ENCODE data around the gene CEACAM3. TPM values are rescaled to one million over a fixed set of nuclear protein-coding genes. Genes with fewer than 3 reads are reported as not detected.

The CEACAM3 gene
- total RNA-seq, 1 donor from 2014 or later: not detected

- peak; percentile 53 for DNase-seq (ENCODE audit: low spot score)
- Mint-ChIP-seq H3K36me3 (ENCODE audit: low read depth) (no peaks in the 10 kb centered on the region), H3K27me3 (ENCODE audit: insufficient read depth) (peaks cover 38% of the 10 kb centered on the region), H3K4me1 (ENCODE audit: low read depth) (peaks cover 4% of the 10 kb centered on the region), H3K4me3 (no peak overlapping the region), H3K9me3 (no peaks in the 10 kb centered on the region), H3K27ac (no peak overlapping the region)
- intact Hi-C loops (cut with micrococcal nuclease): loop anchor here (1.0 kb wide), 2 partner anchors 28 to 68 kb away; no protein-coding TSS in a partner anchor
Observed at GRCh38 chr19:41821003-41821735, 24.8 kb downstream of the CEACAM3 start.

GRCh38 chr19:41837981-41838708 is 41.8 kb downstream of the CEACAM3 start:
- Mint-ChIP-seq H3K4me3 (no peak overlapping the region), H3K27me3 (ENCODE audit: insufficient read depth) (peaks cover 22% of the 10 kb centered on the region), H3K27ac (no peak overlapping the region), H3K4me1 (ENCODE audit: low read depth) (no peaks in the 10 kb centered on the region), H3K36me3 (ENCODE audit: low read depth) (no peaks in the 10 kb centered on the region), H3K9me3 (no peaks in the 10 kb centered on the region)
- no peak for DNase-seq (ENCODE audit: low spot score)
- intact Hi-C loops (cut with micrococcal nuclease): loop anchor here (5.0 kb wide), 1 partner anchor 46 kb away; no protein-coding TSS in a partner anchor

GRCh38 chr19:41839211-41839610 is 42.8 kb downstream of the CEACAM3 start:
- Mint-ChIP-seq H3K4me1 (ENCODE audit: low read depth) (no peaks in the 10 kb centered on the region), H3K9me3 (no peaks in the 10 kb centered on the region), H3K36me3 (ENCODE audit: low read depth) (no peaks in the 10 kb centered on the region), H3K27me3 (ENCODE audit: insufficient read depth) (peaks cover 23% of the 10 kb centered on the region), H3K4me3 (no peak overlapping the region), H3K27ac (no peak overlapping the region)
- no peak for DNase-seq (ENCODE audit: low spot score)
- intact Hi-C loops (cut with micrococcal nuclease): loop anchor here (5.0 kb wide), 1 partner anchor 47 kb away; no protein-coding TSS in a partner anchor

- peaks cover 10% of the 10 kb centered on the region for H3K27me3 Mint-ChIP-seq (ENCODE audit: insufficient read depth)
- H3K4me3 Mint-ChIP-seq: no peak overlapping the region
- no peak overlapping the region for H3K27ac Mint-ChIP-seq
- intact Hi-C loops (cut with micrococcal nuclease): no loop called here
- H3K36me3 Mint-ChIP-seq (ENCODE audit: low read depth): no peaks in the 10 kb centered on the region
- no peaks in the 10 kb centered on the region for H3K4me1 Mint-ChIP-seq (ENCODE audit: low read depth)
- DNase-seq (ENCODE audit: low spot score): no peak
- H3K9me3 Mint-ChIP-seq: no peaks in the 10 kb centered on the region
Observed at GRCh38 chr19:41843371-41843770, 47.0 kb downstream of the CEACAM3 start.

GRCh38 chr19:41844601-41845000 is 48.2 kb downstream of the CEACAM3 start, which contains the start of gene LYPD4:
Gene LYPD4, minus strand, starts transcription at chr19:41844683. Its CDS starts 5,398 bp downstream, at chr19:41839285.
- H3K27me3 Mint-ChIP-seq (ENCODE audit: insufficient read depth): peaks cover 3% of the 10 kb centered on the region
- intact Hi-C loops (cut with micrococcal nuclease): no loop called here
- DNase-seq (ENCODE audit: low spot score): no peak
- H3K4me1 Mint-ChIP-seq (ENCODE audit: low read depth): no peaks in the 10 kb centered on the region
- no peak within 1 kb of the TSS for H3K4me3 Mint-ChIP-seq
- no peaks in the 10 kb centered on the region for H3K36me3 Mint-ChIP-seq (ENCODE audit: low read depth)
- H3K9me3 Mint-ChIP-seq: no peaks in the 10 kb centered on the region
- no peak within 1 kb of the TSS for H3K27ac Mint-ChIP-seq

- Mint-ChIP-seq H3K4me1 (ENCODE audit: low read depth) (no peaks in the 10 kb centered on the region), H3K27ac (no peak within 1 kb of the TSS), H3K36me3 (ENCODE audit: low read depth) (no peaks in the 10 kb centered on the region), H3K27me3 (ENCODE audit: insufficient read depth) (peaks cover 3% of the 10 kb centered on the region), H3K4me3 (no peak within 1 kb of the TSS), H3K9me3 (no peaks in the 10 kb centered on the region)
- no peak for DNase-seq (ENCODE audit: low spot score)
- intact Hi-C loops (cut with micrococcal nuclease): no loop called here
Observed at GRCh38 chr19:41845001-41845050, 48.4 kb downstream of the CEACAM3 start, which contains the start of gene DMRTC2. Gene DMRTC2, plus strand, starts transcription at chr19:41845042. Its CDS starts 2,387 bp downstream, at chr19:41847429.

- Mint-ChIP-seq H3K27me3 (ENCODE audit: insufficient read depth) (peaks cover 4% of the 10 kb centered on the region), H3K9me3 (no peaks in the 10 kb centered on the region), H3K27ac (no peak overlapping the region), H3K36me3 (ENCODE audit: low read depth) (no peaks in the 10 kb centered on the region), H3K4me1 (ENCODE audit: low read depth) (no peaks in the 10 kb centered on the region), H3K4me3 (no peak overlapping the region)
- no peak for DNase-seq (ENCODE audit: low spot score)
- intact Hi-C loops (cut with micrococcal nuclease): no loop called here
Observed at GRCh38 chr19:41845051-41845590, 48.7 kb downstream of the CEACAM3 start.

GRCh38 chr19:41847351-41848105 is 51.1 kb downstream of the CEACAM3 start:
- Mint-ChIP-seq H3K4me3 (no peak overlapping the region), H3K36me3 (ENCODE audit: low read depth) (no peaks in the 10 kb centered on the region), H3K27me3 (ENCODE audit: insufficient read depth) (peaks cover 23% of the 10 kb centered on the region), H3K27ac (no peak overlapping the region), H3K9me3 (no peaks in the 10 kb centered on the region), H3K4me1 (ENCODE audit: low read depth) (no peaks in the 10 kb centered on the region)
- intact Hi-C loops (cut with micrococcal nuclease): no loop called here
- no peak for DNase-seq (ENCODE audit: low spot score)

- Mint-ChIP-seq H3K9me3 (no peaks in the 10 kb centered on the region), H3K4me3 (no peak overlapping the region), H3K4me1 (ENCODE audit: low read depth) (no peaks in the 10 kb centered on the region), H3K27me3 (ENCODE audit: insufficient read depth) (peaks cover 33% of the 10 kb centered on the region), H3K36me3 (ENCODE audit: low read depth) (no peaks in the 10 kb centered on the region), H3K27ac (no peak overlapping the region)
- no peak for DNase-seq (ENCODE audit: low spot score)
- intact Hi-C loops (cut with micrococcal nuclease): no loop called here
Observed at GRCh38 chr19:41848666-41849065, 52.3 kb downstream of the CEACAM3 start.

GRCh38 chr19:41849067-41849466 is 52.7 kb downstream of the CEACAM3 start:
- no peak for DNase-seq (ENCODE audit: low spot score)
- Mint-ChIP-seq H3K9me3 (no peaks in the 10 kb centered on the region), H3K4me3 (no peak overlapping the region), H3K36me3 (ENCODE audit: low read depth) (no peaks in the 10 kb centered on the region), H3K4me1 (ENCODE audit: low read depth) (no peaks in the 10 kb centered on the region), H3K27me3 (ENCODE audit: insufficient read depth) (peaks cover 32% of the 10 kb centered on the region), H3K27ac (no peak overlapping the region)
- intact Hi-C loops (cut with micrococcal nuclease): no loop called here

GRCh38 chr19:41850381-41850780 is 54.0 kb downstream of the CEACAM3 start:
- no peaks in the 10 kb centered on the region for H3K9me3 Mint-ChIP-seq

GRCh38 chr19:41851456-41851855 is 55.1 kb downstream of the CEACAM3 start:
- Mint-ChIP-seq H3K9me3 (no peaks in the 10 kb centered on the region), H3K4me3 (no peak overlapping the region), H3K27ac (no peak overlapping the region), H3K36me3 (ENCODE audit: low read depth) (no peaks in the 10 kb centered on the region), H3K27me3 (ENCODE audit: insufficient read depth) (peaks cover 41% of the 10 kb centered on the region), H3K4me1 (ENCODE audit: low read depth) (no peaks in the 10 kb centered on the region)
- DNase-seq (ENCODE audit: low spot score): no peak
- intact Hi-C loops (cut with micrococcal nuclease): no loop called here

More at GRCh38 chr19:41850381-41850780, 54.0 kb downstream of the CEACAM3 start:
- intact Hi-C loops (cut with micrococcal nuclease): no loop called here
- Mint-ChIP-seq H3K27me3 (ENCODE audit: insufficient read depth) (peaks cover 40% of the 10 kb centered on the region), H3K27ac (no peak overlapping the region), H3K36me3 (ENCODE audit: low read depth) (no peaks in the 10 kb centered on the region), H3K4me1 (ENCODE audit: low read depth) (no peaks in the 10 kb centered on the region), H3K4me3 (no peak overlapping the region)
- no peak for DNase-seq (ENCODE audit: low spot score)

GRCh38 chr19:41853344-41853743 is 57.0 kb downstream of the CEACAM3 start:
- Mint-ChIP-seq H3K4me1 (ENCODE audit: low read depth) (no peaks in the 10 kb centered on the region), H3K4me3 (no peak overlapping the region), H3K27ac (no peak overlapping the region), H3K36me3 (ENCODE audit: low read depth) (no peaks in the 10 kb centered on the region), H3K27me3 (ENCODE audit: insufficient read depth) (peaks cover 45% of the 10 kb centered on the region), H3K9me3 (no peaks in the 10 kb centered on the region)
- DNase-seq (ENCODE audit: low spot score): no peak
- intact Hi-C loops (cut with micrococcal nuclease): no loop called here

Measured in activated T-helper 1 cell treated with anti-CD3 and anti-CD28 coated beads, Interleukin-12 subunit alpha, Interleukin-12 subunit beta, Interleukin-2, Interleukin-4 antibody, amounts not matched to agents 30 ng/mL and 10 ng/mL and 1 ng/mL, durations not matched to agents 14 hours and 24 hours and 36 hours (primary cell).